ENCODE measurements around the gene NAPEPLD. TPM values are rescaled to one million over a fixed set of nuclear protein-coding genes. Genes with fewer than 3 reads are reported as not detected.

NAPEPLD gene
- total and polyA plus RNA-seq, 2 of the 8 experiments (the other 6 are each of a cell fraction or from before 2014, with no cell fraction given) = 4.2 to 9.9 TPM

- TF ChIP-seq ATF2 (IDR thresholded peaks at IDR 0.05; ENCODE audit: low read length) = no peak
- no peak for TF ChIP-seq KDM5A (IDR thresholded peaks at IDR 0.05; ENCODE audit: low read length)
- no peak for TF ChIP-seq FOSL1 (IDR thresholded peaks at IDR 0.05; ENCODE audit: insufficient read depth, low read depth, low read length)
- TF ChIP-seq EGR1 (IDR thresholded peaks at IDR 0.05; ENCODE audit: borderline replicate concordance, low read depth, low read length) = no peak
- TF ChIP-seq POLR2A (IDR thresholded peaks at IDR 0.05; ENCODE audit: control extremely low read depth in 1 of 2, low read depth in 2 of 2, low read length in 2 of 2) = no peak
- TF ChIP-seq SIX5 (IDR thresholded peaks at IDR 0.05; ENCODE audit: low read depth, low read length) = no peak
- no peak for TF ChIP-seq ASH2L (IDR thresholded peaks at IDR 0.05; ENCODE audit: low read length)
Observed at GRCh38 chr7:103124429-103124979, 24.4 kb downstream of the NAPEPLD start (continued).

Measured in H1 (cell line).